LNCAP (cell line): ENCODE data around the gene VSIG10L2.

Source experiments
- CTCF ChIP-seq: fragments of 450-650 bp; IDR thresholded peaks from 2 replicates; pipeline ENCODE4 v1.5.1; 2017; ENCODE audit warnings: mild to moderate bottlenecking

The VSIG10L2 gene

GRCh38 chr11:125955856-125956255 lies 10.0 kb downstream of the VSIG10L2 start:
- no peak for TF ChIP-seq CTCF

- TF ChIP-seq CTCF: no peak
These were observed 10.7 kb downstream of the VSIG10L2 start for GRCh38 chr11:125956391-125957134.

- no peak for TF ChIP-seq CTCF
These were observed 11.9 kb downstream of the VSIG10L2 start for GRCh38 chr11:125957618-125958332.

DNA sequence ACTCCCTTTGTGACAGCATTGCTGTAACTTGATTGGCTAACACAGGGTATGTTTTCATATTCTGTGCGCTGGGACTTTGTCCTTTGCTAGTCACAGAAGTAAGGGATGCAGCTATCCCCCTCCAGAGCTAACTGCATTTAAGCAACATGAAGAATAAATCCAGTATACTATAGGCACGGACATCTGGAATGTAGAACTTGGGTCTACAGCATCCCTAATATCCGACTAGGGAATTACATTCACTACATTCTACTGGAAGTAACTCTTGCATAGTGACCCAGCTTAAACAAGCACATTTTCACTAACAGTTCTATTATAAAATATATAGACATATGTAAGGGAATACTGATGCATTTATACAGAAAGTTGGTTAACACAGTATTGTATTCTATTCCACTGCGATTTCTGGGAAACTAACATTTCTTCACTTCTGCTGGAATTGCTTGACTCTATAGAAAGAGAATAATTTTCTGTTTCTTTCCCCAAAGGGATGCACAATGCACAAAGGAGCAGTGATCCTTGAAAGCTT lies 13.1 kb downstream of the VSIG10L2 start:
- no peak for TF ChIP-seq CTCF

DNA sequence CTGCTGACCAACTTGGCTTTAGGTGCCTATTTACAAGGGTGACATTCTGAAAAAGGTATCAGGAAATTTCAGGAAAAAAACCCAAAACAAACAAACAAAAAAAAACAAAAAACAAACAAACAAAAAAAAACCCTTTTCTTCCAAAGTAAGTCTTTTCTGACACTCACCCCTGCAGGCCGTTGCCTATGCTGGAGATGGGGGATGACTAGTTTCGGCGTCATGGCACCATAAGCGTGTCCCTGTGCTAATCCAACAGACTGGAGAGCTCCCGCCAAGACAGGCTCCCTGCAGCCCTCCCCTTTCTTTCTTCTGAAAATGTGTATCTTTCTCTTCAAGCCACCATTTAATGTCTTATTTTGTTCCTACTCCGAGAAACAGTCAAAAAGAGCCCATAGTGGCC lies 13.7 kb downstream of the VSIG10L2 start:
- no peak for TF ChIP-seq CTCF

- no peak for TF ChIP-seq CTCF
These were observed 14.1 kb downstream of the VSIG10L2 start for GRCh38 chr11:125959931-125960330.

GRCh38 chr11:125960771-125961170 lies 14.9 kb downstream of the VSIG10L2 start:
- no peak for TF ChIP-seq CTCF
